ENCODE results near the gene WSB1. TPM values are rescaled to one million over a fixed set of nuclear protein-coding genes. Genes with fewer than 3 reads are reported as not detected.

The WSB1 gene
- total RNA-seq, 1 donor from 2014 or later, result 176 TPM

DNA sequence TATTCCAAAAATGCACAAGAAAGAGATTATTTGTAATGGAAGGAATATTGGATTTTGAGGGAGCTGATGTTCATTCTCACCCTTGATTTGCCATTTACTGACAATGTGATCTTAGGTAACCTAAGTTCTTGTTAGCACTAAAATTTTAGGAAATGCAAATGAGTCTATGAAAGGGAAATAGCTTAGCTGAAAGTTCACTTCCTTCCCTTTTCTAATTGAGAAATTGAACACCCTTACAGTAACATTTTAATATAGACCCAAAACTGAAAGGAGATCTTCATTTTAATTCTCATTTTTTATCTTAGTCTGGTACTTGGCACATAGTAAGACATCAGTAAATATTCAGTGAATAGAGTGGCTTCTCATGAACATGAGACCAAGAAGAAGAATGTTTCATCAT, 10.9 kb upstream of the WSB1 start:
- no peaks in the 10 kb centered on the region for H3K27me3 ChIP-seq
- intact Hi-C loops (cut with DNase I), result no loop called here
- H3K9me3 ChIP-seq, result no peaks in the 10 kb centered on the region
- H3K27ac ChIP-seq, result no peak overlapping the region
- no peaks in the 10 kb centered on the region for H3K4me1 ChIP-seq
- H3K36me3 ChIP-seq, result no peaks in the 10 kb centered on the region
- H3K4me3 ChIP-seq, result no peak overlapping the region
- no peak for TF ChIP-seq CTCF (IDR thresholded peaks at IDR 0.05)
- no peak for DNase-seq (ENCODE audit: low spot score in 2 of 2)

DNA sequence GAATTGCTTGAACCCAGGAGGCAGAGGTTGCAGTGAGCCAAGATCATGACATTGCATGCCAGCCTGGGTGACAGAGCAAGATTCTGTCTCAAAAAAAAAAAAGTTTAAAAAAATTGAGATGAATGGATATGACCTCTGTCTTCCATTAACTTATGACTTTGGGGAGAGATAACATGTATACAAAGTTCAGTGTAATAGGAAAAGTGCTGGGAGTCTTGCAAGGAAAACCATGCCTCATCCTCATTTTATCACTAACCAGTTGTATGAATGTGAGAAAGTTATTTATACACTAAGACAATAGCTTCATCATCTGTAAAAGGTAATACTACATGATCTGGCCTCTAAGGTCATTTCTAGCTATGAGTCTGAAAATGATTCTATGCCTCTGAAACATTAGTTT, 10.2 kb upstream of the WSB1 start:
- no peak for DNase-seq (ENCODE audit: low spot score in 2 of 2)
- no peak for TF ChIP-seq CTCF (IDR thresholded peaks at IDR 0.05)
- intact Hi-C loops (cut with DNase I), result no loop called here

GRCh38 chr17:27284811-27285415, 9.0 kb upstream of the WSB1 start:
- Histone ChIP-seq H3K27me3 (no peaks in the 10 kb centered on the region), H3K4me1 (no peaks in the 10 kb centered on the region), H3K9me3 (no peaks in the 10 kb centered on the region), H3K27ac (no peak overlapping the region), H3K36me3 (no peaks in the 10 kb centered on the region), H3K4me3 (no peak overlapping the region)
- intact Hi-C loops (cut with DNase I), result no loop called here
- TF ChIP-seq CTCF (IDR thresholded peaks at IDR 0.05), result no peak
- DNase-seq (ENCODE audit: low spot score in 2 of 2), result no peak

More for the DNA sequence above, 10.2 kb upstream of the WSB1 start:
- Histone ChIP-seq H3K9me3 (no peaks in the 10 kb centered on the region), H3K27ac (no peak overlapping the region), H3K4me3 (no peak overlapping the region), H3K27me3 (no peaks in the 10 kb centered on the region), H3K4me1 (no peaks in the 10 kb centered on the region), H3K36me3 (no peaks in the 10 kb centered on the region)

- no peak overlapping the region for H3K4me3 ChIP-seq
- no peaks in the 10 kb centered on the region for H3K4me1 ChIP-seq
- TF ChIP-seq CTCF (IDR thresholded peaks at IDR 0.05), result no peak
- H3K27ac ChIP-seq, result no peak overlapping the region
- no peaks in the 10 kb centered on the region for H3K36me3 ChIP-seq
- intact Hi-C loops (cut with DNase I), result no loop called here
- no peak for DNase-seq (ENCODE audit: low spot score in 2 of 2)
- no peaks in the 10 kb centered on the region for H3K27me3 ChIP-seq
- no peaks in the 10 kb centered on the region for H3K9me3 ChIP-seq
Measured at GRCh38 chr17:27285516-27285915, 8.4 kb upstream of the WSB1 start.

GRCh38 chr17:27288183-27288582, 5.7 kb upstream of the WSB1 start:
- Histone ChIP-seq H3K9me3 (no peaks in the 10 kb centered on the region), H3K36me3 (no peaks in the 10 kb centered on the region), H3K27ac (no peak overlapping the region), H3K27me3 (no peaks in the 10 kb centered on the region), H3K4me3 (no peak overlapping the region), H3K4me1 (peaks cover 0 to under 1% of the 10 kb centered on the region in 2 donors)
- DNase-seq (ENCODE audit: low spot score in 2 of 2), result no peak
- intact Hi-C loops (cut with DNase I), result no loop called here
- no peak for TF ChIP-seq CTCF (IDR thresholded peaks at IDR 0.05)

- H3K4me3 ChIP-seq, result no peak overlapping the region
- no peaks in the 10 kb centered on the region for H3K27me3 ChIP-seq
- intact Hi-C loops (cut with DNase I), result no loop called here
- no peak for DNase-seq (ENCODE audit: low spot score in 2 of 2)
- H3K9me3 ChIP-seq, result no peaks in the 10 kb centered on the region
- TF ChIP-seq CTCF (IDR thresholded peaks at IDR 0.05), result no peak
- no peak overlapping the region for H3K27ac ChIP-seq
- no peaks in the 10 kb centered on the region for H3K36me3 ChIP-seq
- H3K4me1 ChIP-seq, result peaks cover 4 to 5% of the 10 kb centered on the region in 2 donors
Measured at GRCh38 chr17:27289856-27290255, 4.1 kb upstream of the WSB1 start.

Measured in ascending aorta (tissue), 2 donors.